HG03045 (cell line): ENCODE data around the gene NLRP1.
A peak's percentile ranks its signal among the peaks of the same experiment; 100 is the strongest.
"Not testable (repeated sequence)": the region's sequence is repeated elsewhere in the genome, so short reads cannot be mapped to it uniquely, and the experiment has no call there.

Source experiments
- ATAC-seq: cut with Tn5 transposase; IDR thresholded peaks from one replicate; pipeline ENCODE4 v1.9.1; 2021; ENCODE audit warnings: mild to moderate bottlenecking, moderate library complexity; ENCODE audit not compliant: unreplicated experiment

The NLRP1 gene

DNA sequence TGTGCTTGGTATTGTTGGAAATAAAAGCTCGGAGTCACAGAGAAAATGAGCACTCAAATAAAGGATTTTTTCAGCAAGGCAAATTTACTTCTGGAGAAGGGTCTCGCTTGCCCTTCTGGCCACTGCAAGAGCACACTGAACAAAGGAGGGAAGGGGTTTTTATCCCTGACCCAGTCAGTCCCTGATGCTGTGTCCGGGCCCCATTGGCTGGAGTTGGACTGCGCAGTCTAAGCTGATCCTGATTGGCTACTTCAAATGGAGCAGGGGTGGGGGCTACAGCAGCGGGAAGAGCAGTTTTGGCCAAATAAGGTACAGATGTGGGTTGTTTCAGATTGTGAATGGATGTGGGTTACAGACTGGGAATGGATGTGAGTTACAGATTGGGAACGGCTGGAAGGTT lies 4.3 kb upstream of the NLRP1 start:
- ATAC-seq: no peak

DNA sequence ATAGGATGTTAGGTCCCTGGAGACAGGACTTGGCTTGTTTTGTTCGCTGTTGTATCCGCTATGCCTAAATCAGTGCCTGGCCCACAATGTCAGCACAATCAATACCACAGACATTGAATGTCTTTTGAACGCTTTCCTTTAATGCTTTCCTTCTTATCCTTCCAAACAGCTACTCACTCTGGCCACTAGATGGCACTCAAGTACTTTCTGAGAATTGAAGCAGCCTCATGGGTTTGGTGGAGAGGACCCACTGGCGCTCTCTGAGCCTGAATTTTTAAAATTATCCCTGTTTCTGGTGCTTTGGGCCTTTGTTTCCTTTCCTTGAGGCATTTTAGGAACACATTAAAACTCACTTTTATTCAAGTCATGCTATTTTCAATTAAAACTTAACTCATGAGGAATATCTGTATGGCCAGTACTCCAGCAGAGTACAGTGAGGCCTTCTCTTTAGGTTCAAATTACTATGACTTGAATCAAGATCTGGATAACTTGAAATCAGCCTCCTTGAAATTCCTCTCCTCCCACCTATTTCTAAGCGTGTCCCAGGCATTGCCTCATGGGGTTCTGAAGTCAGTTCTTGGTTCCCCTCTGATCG lies 3.2 kb upstream of the NLRP1 start:
- ATAC-seq: no peak

DNA sequence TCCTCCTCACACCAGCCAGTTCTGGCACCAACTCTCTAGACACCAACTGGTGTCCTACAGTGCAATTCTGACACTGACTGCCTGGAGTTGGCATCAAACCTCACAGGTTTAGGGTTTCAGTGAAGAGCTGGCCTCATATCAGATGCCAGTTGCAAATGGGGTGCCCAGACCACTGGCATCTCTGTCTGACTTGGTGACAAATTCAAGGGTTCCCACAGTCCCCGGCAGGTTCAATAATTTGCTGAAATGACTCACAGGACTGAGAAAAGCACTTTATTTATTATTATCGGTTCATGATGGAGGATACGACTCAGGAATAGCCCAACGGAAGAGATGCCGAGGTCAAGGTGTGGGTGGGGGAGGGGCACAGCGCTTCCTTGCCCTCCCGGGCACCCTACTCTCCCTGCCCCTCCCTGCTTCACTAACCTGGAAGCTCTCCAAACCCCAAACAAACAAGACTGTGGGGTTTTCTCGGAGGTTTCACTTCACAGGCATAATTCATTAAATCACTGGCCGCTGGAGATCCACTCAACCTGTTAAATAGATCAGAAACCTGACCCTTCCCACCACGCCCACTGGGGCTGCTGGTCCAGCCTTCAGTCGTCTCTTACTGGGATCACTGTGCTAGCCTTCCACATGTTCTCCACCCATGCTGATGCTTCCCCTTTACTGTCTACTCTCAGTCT lies 1.7 kb upstream of the NLRP1 start:
- ATAC-seq: no peak

DNA sequence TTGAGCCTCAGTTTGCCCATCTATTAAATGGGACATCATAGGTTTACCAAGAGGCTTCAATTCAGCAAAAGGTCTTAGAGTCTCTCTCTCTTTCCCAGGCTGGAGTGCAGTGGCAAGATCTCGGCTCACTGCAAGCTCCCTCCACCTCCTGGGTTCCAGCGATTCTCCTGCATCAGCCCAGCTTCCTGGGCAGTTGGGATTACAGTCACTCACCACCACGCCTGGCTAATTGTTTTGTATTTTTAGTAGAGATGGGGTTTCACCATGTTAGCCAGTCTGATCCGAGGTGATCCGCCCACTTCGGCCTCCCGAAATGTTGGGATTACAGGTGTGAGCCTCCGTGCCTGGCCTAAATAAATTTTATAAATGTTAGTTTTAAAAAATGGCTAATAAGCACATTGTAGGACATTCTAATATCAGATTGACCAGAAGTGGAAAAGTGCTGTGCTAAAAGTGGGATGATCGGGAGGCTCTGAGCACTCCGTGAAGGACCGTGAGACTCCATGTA lies 1.0 kb upstream of the NLRP1 start:
- ATAC-seq: no peak

DNA sequence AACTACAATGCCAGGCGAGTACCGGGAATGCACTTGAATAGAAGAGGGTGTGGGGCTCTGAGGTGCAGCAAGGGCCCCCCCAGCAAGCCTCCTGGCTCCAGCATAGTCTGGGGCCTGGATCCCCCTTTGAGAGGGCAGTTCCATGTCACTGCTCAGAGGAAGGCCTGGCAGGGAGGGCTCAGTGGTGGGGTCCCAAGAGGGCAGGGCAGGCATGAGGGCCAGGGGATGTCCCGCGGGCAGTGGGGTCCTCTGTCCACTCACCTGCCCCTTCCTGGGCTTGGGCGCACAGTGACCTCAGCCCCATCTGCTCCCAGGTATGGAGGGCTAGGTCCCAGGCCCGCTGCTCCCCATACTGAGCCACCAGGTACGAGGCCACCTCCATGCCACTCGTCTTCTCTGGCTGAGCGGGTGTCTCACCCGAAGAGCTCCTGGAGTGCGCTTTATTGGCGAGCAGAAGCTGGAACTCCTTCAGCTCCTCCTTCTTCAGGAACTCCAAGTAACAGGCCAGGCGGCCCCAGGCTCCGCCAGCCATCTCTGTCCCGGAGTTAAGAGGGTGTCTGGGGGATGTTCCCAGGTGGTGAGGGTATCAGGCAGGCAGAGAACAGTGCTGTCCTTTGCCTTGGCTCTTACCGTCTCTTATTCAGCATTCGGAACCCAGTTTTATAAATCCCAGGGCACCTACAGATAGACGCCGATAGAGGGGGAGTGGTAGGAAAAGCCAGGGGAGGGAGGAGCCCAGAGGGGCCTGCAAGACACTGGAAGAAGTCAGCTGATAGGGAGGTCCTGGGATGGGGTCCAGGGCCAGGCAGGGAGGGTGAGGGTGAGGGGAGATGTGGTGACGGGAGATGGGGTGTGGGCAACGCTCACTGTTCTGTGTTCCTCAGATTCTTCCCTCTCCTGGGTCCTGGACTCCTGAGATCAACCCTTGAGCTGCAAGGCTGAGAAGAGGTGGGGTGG lies 605 bp downstream of the NLRP1 start:
- peak; percentile 15 for ATAC-seq

DNA sequence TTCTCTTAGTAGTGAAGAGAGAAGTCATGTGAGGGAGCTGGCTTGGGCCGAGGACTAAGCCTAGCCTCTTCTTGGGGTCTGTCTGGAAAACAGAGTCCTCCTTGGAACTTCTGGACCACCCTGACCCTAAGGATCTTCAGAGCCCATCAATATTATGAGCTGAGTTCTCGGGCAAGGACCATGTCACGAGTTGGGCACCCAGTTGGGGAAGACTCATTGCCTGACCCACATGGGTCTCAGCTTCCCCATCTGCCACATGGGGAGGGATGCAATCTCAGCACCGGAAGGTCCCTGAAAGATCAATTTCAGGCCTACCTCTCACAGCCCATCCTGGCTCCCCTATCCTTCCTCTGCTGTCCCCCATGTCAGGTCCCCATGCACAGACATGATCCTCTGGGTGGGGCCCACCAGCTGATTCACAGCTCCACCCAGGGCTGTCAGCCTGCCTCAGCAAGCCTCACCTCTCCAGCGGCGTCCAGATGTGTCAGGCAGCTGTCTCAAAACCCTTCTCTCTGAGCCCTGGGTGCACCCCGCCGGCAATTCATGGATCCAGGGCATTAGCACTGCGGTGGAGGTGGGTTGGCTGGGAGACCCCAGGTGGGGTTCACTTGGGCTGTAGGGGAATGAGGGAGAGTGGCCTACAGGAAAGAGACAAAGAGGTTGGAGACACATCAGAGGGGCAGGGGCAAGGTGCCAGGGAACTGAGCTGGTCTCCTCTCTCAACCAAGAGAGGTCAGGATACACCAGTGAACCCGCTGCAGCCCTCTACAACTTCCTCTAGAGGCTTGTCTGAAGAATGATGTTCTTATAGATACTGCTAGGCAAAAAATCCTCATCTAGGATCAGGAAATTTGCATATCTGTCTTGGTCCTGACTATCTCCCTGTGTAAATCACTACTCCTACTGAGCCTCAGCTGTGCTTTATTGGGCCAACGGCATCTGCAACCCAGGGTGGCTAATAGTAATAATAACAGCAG lies 1.8 kb downstream of the NLRP1 start:
- no peak for ATAC-seq

DNA sequence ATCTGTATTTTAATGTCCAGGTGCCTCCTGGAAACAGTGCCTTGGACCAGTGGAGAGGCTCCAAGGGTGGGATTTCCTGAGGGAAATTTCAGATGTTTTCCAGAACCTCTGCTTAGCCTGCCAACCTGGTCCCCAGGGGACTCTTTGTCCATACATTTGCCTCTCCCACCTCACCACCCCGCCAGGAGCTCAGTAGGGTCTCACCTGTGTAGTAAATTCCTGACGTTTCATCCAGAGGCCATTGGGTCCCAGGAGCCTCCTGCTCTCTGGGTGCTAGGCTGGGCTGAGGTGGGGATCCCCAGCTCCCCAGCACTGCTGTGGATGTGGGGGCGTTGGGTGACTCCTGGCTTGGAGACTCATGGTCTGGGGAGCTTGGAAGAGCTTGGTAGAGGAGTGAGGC lies 2.7 kb downstream of the NLRP1 start:
- no peak for ATAC-seq

DNA sequence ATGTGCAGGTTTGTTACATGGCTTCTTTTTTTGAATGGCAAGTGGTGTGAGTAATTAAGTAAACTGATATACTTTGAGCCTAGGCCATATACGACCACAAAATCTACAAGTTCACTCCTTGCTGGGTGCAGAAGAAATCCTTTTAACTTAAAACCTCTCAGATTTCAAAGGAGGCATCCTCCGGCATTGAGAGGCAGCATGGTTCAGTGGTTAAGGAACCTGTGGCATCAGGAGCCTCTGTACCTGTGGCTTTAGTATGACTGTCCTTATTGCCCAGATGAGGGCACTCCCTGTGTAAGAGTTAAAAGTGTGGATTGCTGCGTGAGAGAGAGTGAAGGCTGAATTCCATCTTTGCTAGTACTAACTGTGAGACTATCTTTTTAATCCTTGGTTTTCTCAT lies 3.3 kb downstream of the NLRP1 start:
- ATAC-seq: no peak

DNA sequence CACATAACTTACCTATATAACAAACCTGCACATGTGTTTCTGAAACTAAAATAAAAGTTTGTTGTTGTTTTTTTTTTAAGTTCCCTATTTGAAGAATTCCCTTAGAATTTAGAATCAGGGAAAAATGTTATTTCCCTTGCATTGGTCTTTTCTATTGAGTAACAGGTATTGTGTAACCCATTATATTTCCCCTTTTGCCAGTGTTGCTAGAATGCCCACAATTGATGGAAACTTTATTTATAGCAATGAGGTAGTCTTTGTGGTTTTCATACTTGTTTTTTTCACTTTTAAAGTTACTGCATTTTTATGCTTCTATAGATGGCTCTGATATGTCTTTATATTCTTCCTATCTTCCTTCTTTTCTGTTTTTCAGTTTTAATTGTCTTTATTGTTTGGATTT lies 3.9 kb downstream of the NLRP1 start:
- ATAC-seq: no peak

DNA sequence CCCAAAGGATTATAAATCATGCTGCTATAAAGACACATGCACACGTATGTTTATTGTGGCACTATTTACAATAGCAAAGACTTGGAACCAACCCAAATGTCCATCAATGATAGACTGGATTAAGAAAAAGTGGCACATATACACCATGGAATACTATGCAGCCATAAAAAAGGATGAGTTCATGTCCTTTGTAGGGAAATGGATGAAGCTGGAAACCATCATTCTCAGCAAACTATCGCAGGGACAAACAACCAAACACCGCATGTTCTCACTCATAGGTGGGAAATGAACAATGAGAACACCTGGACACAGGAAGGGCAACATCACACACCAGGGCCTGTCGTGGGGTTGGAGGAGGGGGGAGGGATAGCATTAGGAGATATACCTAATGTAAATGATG lies 5.5 kb downstream of the NLRP1 start:
- not testable (repeated sequence) for ATAC-seq

DNA sequence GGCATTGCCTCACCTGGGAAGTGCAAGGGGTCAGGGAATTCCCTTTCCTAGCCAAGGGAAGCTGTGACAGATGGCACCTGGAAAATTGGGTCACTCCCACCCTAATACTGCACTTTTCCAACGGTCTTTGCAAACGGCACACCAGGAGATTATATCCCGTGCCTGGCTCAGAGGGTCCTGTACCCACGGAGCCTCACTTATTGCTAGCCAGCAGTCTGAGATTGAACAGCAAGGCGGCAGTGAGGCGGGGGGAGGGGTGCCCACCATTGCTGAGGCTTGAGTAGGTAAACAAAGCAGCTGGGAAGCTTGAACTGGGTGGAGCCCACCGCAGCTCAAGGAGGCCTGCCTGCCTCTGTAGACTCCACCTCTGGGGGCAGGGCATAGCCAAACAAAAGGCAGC lies 11.3 kb downstream of the NLRP1 start:
- not testable (repeated sequence) for ATAC-seq

DNA sequence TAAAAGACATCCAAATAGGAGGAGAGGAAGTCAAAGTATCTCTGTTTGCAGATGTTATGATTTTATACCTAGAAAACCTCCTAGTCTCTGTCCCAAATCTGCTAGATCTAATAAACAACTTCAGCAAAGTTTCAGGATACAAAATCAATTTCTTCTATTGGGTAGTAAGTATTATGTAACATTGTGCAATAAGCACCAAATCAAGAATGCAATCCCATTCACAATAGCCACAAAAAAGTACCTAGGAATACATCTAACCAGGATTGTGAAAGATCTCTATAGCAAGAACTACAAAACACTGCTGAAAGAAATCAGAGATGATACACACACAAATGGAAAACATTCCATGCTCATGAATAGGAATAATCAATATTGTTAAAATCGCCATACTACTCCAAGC lies 13.0 kb downstream of the NLRP1 start:
- no peak for ATAC-seq

DNA sequence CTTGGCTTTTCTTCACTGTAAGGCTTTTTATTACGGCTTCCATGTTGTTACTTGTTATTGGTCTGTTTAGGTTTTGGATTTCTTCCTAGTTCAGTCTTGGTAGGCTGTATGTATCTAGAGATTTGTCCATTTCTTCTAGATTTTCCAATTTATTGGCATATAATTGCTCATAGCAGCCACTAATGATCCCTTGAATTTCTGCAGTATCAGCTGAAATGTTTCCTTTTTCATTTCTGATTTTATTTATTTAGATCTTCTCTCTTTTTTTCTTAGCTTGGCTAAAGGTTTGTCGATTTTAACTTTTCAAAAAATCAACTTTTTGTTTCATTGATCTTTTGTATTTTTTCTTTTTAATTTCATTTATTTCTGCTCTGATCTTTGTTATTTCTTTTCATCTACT lies 18.5 kb downstream of the NLRP1 start:
- ATAC-seq: no peak

DNA sequence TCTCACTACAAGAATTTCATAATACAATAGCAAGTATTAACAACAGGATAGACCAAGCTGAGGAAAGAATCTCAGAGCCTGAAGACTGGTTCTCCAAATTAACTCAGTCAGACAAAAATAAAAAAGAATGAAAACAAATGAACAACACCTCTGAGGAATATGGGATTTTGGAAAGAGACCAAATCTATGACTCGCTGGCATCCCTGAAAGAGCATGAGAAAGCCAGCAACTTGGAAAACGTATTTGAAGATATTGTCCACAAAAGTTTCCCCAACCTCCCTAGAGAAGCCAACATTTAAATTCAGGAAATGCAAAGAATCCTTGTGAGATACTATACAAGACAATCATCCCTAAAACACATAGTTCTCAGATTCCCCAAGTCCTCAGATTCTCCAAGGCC lies 20.9 kb downstream of the NLRP1 start:
- ATAC-seq: no peak

DNA sequence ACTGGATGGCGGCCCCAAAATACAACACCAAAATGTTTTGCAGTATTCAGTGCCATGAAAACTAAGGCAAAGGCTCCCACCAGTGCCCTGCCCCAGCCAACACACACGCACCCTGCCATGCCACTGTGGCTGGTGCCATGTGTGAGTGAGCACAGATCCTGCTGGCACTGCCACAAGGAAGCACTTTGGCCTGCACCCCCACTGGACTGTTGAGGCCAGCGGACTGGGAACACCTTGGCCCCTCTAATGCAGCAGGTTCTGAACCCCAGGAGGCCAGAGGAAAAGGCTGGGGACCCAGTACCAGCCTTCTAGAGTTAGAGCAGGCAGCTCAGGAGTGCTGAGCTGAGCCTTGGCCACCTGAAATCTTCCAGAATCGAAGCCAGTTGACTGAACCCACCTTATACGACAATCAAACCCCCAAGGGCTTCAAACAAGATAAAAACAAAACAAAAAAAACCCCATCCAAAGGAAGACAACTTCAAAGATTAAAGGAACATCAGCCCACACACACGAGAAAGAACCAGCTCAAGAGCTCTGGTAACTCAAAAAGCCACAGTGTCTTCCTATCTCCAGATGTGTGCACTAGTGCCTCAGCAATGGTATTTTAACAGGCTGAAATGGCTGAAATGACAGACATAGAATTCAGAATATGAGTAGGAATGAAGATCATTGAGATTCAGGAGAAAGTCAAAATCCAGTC lies 21.5 kb downstream of the NLRP1 start:
- ATAC-seq: no peak

DNA sequence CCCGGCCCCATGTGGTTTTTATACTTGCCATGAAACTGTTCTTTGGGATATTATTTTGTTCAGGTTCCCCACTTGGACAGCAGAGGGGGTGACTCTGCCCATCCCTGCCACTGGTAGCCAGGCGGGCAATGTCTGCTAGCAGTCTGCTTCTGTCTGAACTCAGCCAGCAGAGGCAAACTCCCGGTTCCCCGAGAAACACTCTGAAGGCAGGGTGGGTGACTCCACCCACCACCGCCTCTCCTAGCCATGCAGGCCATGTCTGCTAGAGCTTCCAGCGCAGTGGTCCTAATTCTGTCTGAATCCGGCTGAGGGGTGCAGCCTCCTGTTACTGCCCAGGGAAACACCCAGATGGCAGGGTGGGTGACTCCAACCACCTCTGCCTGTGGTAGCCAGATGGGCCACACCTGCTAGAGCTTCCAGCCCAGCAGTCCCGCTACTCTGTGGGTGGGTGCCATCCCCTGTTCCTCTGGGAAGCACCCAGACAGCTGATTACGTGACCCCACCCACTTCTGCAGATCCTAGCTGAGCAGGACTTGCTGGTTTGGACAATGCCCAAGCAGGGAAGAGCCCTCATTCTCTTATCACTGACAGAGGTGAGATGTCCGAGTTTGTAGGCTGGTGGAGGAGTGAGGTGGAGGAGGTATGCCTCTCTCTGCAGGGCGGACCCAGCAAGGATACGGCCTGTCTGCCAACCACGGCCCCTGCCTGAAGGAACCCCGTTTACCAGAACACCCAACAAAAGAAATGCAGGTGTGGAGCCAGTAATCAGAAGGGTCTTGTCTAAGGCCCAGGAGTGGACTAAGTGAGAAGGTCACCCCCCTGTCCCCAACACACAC lies 22.4 kb downstream of the NLRP1 start:
- ATAC-seq: no peak

DNA sequence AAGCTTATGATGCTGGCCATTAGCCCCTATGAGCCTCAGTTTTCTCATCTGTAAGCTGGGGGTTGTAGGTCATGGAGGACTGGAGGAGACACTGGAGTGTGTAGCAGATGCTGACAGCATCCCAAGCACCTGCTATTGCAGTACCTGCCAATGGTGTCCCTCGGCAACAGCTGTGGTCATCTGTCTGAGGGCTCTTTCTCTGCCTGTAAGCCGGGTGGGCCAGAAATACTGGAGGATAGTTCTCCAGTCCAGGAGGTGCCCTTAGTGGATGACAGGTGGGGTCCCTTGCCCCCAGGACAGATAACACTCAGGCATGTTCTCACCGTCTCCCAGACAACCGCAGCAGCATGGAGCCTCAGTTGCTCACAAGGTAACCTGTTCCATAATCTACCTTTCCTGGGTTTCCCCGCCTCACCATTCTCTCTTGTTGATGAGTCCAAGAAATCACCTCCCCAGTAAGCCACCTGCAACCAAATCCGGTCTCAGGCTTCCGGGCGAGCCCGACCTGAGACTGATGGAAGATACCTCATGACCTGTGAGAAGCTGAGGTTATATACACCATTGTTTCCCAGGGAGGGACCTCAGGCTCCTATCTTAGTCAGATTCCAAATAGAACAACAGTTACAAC lies 23.8 kb downstream of the NLRP1 start:
- ATAC-seq: no peak
